ENCODE results near the gene MAP3K19.

GRCh38 chr2:135072125-135072997, 25.1 kb upstream of the MAP3K19 start:
- TF ChIP-seq POLR2A (IDR thresholded peaks at IDR 0.05), result no peak
- TF ChIP-seq CTCF (IDR thresholded peaks at IDR 0.05), result no peak
